MM.1S (cell line): ENCODE measurements around the gene ARMC10.
"Not testable (repeated sequence)": the region's sequence is repeated elsewhere in the genome, so short reads cannot be mapped to it uniquely, and the experiment has no call there.

Experiments used
- EZH2 ChIP-seq: fragments of 300-600 bp; sonication (generic); optimal IDR thresholded peaks from 2 replicates; pipeline ENCODE3; 2017; ENCODE audit warnings: low read depth, mild to moderate bottlenecking, antibody characterized with exemption, low read length, mixed read lengths
- EZH2phosphoT487 ChIP-seq: fragments of 300-600 bp; sonication (generic); IDR thresholded peaks from 2 replicates; pipeline ENCODE4 v1.6.1; 2018; ENCODE audit warnings: antibody characterized with exemption, low read length
- TF ChIP-seq, protein P1 (sequence below): fragments of 300-600 bp; sonication (generic); IDR thresholded peaks from 2 replicates; pipeline ENCODE4 v1.5.1; 2016; ENCODE audit warnings: antibody characterized with exemption, low read length, mixed read lengths

DNA sequence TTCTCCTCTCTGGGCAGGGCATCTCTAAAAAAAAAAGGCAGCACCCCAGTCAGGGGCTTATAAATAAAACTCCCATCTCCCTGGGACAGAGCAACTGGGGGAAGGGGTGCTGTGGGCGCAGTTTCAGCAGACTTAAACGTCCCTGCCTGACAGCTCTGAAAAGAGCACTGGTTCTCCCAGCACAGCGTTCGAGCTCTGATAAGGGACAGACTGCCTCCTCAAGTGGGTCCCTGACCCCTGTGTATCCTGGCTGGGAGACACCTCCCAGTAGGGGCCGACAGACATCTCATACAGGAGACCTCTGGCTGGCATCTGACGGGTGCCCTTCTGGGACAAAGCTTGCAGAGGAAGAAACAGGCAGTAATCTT is 31.7 kb downstream of the ARMC10 start:
- TF ChIP-seq, protein P1, sequence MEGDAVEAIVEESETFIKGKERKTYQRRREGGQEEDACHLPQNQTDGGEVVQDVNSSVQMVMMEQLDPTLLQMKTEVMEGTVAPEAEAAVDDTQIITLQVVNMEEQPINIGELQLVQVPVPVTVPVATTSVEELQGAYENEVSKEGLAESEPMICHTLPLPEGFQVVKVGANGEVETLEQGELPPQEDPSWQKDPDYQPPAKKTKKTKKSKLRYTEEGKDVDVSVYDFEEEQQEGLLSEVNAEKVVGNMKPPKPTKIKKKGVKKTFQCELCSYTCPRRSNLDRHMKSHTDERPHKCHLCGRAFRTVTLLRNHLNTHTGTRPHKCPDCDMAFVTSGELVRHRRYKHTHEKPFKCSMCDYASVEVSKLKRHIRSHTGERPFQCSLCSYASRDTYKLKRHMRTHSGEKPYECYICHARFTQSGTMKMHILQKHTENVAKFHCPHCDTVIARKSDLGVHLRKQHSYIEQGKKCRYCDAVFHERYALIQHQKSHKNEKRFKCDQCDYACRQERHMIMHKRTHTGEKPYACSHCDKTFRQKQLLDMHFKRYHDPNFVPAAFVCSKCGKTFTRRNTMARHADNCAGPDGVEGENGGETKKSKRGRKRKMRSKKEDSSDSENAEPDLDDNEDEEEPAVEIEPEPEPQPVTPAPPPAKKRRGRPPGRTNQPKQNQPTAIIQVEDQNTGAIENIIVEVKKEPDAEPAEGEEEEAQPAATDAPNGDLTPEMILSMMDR: not testable (repeated sequence)
- not testable (repeated sequence) for TF ChIP-seq EZH2phosphoT487, EZH2
